ENCODE data around the gene UGGT2.
A peak's percentile ranks its signal among the peaks of the same experiment; 100 is the strongest.
"Not testable (repeated sequence)": the region's sequence is repeated elsewhere in the genome, so short reads cannot be mapped to it uniquely, and the experiment has no call there.

Gene UGGT2

DNA sequence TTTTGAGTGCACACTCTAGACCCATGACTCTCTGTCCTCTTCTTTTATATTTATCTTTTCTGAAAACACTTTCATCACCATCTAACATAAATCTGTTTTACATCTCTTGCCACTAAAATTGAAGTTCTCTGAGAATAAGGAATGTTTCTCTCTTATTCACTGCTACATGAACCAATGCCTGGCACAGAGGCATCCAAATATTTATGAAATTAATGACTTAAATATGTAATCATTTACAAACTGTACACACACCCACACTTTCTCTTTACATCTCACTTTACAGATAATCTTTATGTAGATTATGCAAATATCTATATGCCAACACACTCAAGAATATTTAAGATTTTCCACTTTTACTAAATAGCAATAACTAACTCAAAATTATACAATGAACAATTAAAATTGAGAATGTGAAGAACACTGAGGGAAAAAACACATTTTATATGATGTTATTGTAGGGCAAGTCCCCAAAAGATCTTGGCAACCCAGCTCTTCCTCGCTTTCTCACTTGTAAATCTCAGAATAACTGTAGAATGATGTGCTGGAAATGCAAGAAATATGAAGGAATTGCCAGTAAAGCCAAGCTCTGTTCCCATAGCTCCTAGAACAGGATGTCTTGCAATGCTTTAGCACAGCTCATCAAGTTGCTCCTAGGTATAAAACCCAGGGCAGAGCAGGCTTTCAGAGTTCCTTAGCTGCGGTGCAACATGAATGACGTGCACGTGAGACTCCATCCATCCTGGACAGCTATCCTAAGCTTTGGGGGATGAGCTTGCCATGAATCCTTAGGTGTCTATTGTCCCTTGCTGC, 50.7 kb downstream of the UGGT2 start:
- no peak for FAIRE-seq
- DNase-seq (ENCODE audit: extremely low spot score, insufficient read length, low read depth) = no peak

DNA sequence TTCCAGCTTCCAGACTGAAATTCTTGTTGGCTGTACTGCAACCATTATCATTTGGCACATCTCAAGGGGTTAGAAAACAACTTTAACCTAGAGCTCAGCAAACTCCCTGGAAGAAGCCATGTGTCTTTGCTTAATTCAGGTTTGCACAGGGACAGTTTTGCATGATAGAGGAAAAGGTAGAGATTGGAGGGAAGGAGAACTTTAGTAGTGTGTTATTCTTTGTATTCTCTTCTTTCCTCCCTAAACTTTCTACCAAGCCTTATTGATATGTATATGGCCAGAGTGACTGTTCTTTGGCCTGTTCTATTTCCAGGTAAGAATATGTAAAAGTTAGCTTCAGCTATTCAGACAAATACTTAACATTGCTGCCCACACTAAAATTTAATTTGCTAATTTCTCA, 53.1 kb downstream of the UGGT2 start:
- no peak for DNase-seq (ENCODE audit: extremely low spot score, insufficient read length, low read depth)
- FAIRE-seq = no peak

DNA sequence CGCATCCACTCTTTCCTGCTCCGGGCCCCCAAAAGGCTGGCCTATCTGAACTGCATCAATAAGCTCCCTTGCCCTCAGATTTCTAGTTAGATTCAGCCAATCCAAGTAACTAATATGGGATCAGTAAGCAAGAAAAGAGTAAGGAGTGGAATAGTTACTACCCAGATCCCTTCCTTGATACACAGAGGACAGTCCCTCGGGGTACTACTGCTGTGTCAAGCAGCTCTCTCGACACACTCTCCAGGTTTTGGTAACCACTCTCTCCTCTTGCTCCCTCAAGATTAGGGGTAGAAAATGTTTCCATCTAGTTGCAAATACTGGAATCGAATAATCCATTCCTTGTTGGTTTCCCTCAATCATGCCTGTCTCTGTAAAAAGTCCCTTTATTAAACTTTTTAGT, 65.4 kb downstream of the UGGT2 start:
- DNase-seq (ENCODE audit: extremely low spot score, insufficient read length, low read depth) (no peak), FAIRE-seq (no peak)

DNA sequence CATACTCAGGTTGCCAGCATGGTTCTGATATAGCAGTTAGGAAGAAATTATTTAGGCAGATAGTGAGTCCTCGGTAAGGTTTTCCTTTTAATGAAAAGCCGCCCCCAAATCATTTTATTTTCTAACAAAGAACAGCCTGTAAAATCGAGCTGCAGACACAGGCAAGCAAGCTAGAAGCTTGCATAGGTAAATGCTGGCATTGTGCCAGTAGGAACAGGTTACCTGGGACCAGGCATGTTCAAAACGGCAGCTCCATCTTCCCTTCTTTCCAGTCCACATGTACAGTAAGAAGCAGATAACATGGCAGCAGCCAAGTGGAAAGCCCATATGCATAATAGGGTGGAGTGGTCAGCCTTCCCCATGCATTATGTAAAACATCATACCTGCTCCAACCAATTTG, 71.1 kb downstream of the UGGT2 start:
- DNase-seq (ENCODE audit: extremely low spot score, insufficient read length, low read depth) = no peak
- FAIRE-seq = no peak

DNA sequence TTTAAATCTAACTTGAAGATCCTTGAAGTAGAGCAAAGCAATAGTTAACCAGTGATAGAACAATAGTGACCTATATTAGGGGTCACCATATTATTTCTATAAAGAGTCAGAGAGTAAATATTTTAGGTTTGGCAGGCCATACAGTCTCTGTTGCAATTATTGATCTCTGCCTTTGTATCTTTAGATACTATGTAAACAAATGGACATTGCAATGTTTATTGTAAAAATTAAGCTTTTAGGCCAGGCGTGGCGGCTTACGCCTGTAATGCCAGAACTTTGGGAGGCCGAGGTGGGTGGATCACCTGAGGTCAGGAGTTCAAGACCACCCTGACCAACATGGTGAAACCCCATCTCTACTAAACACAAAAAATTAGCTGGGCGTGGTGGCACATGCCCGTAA, 80.5 kb downstream of the UGGT2 start:
- DNase-seq (ENCODE audit: extremely low spot score, insufficient read length, low read depth); FAIRE-seq: not testable (repeated sequence)

DNA sequence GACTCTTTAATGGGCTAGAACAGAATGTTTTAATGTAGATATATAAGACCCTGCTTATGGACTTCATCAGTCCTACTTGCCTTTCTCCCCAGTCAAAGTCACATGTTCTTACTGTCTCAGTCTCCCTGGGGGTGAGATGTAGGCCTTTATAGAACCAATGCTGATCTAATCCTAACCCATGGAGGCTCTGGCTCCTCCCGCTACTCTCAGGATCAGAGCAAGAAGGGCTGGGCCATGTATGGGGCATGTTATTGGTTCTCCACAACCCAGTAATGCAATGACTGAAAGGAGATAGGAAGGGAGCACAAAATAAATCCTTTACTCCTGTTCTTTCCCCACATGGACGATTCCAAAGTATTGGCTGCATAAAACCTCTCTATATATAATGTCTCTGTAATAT, 82.3 kb downstream of the UGGT2 start:
- FAIRE-seq = no peak

DNA sequence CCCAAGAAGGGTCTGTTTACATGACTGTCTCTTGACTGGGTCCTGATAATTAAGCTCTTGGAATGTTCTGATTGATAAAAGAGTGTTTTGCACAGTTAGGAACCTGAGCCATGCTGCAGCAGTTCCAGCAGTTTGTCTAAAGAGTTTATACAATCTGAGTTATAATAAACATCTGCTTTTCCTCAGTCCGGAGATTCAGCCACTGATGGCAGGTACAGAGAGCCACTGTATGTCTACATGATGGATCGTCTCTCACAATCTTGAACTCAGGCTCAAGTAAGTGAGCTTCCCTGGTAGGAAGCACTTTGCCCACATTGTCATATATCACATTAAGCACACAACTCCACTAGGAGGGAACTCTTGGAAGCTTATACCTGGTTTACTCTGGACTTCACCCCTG, 84.3 kb downstream of the UGGT2 start:
- no peak for DNase-seq (ENCODE audit: extremely low spot score, insufficient read length, low read depth)
- FAIRE-seq = no peak

More for the DNA sequence above, 82.3 kb downstream of the UGGT2 start:
- DNase-seq (ENCODE audit: extremely low spot score, insufficient read length, low read depth) = no peak

DNA sequence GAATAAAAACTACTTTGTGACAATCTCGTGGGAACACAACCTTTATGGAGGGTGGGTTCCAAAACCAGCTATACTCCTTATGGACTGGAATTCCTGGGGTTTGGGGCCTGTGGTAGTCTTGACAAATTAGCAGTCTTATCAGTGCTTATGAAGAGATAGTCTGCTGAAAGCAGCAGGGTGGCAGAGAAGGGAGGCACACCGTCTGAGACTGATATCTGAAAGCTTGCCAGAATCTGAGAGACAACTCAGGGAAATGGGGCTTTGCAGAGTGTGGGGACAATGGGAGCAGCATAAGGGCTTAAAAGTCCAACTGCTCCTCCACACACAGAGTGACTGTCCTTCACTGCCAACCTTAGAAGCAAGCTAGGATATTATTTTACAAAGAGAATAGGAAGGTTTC, 95.9 kb downstream of the UGGT2 start:
- FAIRE-seq = no peak

DNA sequence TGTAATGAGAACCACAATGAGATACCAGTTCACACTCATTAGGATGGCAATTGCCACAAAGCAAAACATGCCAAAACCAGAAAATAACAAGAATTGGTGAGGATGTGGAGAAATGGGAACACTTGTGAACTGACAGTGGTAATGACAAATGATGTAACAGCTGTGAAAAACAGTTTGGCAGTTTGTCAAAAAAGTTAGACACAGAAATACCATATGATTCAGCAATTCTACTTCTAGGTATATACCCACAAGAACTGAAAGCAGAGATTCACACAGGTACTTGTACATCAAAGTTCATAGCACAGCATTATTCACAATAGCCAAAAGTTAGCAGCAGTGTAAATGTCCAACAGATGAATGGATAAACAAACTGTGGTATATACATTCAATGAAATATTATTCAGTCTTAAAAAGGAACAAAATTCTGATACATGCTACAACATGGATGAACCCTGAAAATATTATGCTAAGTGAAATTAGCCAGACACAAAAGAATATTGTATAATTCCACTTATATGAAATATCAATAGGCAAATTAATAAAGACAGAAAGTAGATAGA, 96.5 kb downstream of the UGGT2 start:
- DNase-seq (ENCODE audit: extremely low spot score, insufficient read length, low read depth) (no peak), FAIRE-seq (peak; percentile 21)

More for the DNA sequence above, 95.9 kb downstream of the UGGT2 start:
- no peak for DNase-seq (ENCODE audit: extremely low spot score, insufficient read length, low read depth)

DNA sequence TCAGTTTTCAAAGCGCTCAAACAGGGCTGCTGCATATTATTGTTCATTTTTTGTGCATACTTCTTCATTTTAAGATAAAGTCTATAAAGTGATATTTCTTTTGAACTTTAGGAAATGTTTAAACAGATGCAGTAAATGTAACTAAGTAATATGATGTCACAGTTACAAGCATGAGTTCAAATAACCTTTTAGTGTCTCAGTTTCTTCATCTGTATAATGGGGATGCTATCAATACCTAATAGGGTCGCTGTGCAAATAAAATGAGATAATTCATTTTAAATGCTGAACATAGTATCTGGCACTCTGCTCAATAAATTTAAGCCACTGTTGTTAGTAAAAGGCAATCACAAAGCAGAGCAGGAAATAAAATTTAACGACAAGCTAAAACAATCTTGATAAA, 97.5 kb downstream of the UGGT2 start:
- DNase-seq (ENCODE audit: extremely low spot score, insufficient read length, low read depth) (no peak), FAIRE-seq (no peak)

DNA sequence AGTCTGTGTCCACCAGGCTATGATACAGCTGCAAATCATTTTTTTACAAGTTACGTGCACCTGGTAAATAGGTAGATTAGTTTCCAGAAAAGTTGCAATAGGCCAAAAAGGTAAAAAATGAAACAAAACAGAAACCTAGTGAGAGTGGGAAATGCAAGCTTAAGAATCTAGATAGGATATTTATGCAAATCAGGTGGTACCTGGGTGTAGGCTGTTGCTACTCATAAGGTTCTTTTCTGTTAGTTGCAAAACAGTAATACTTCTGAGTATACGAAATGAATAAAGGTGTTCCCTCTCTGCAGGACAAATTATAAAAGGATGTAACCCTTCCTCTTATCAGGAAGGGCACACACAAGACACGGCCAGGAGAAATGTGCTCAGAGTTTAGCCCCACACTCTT, 97.9 kb downstream of the UGGT2 start:
- DNase-seq (ENCODE audit: extremely low spot score, insufficient read length, low read depth) (no peak), FAIRE-seq (no peak)

DNA sequence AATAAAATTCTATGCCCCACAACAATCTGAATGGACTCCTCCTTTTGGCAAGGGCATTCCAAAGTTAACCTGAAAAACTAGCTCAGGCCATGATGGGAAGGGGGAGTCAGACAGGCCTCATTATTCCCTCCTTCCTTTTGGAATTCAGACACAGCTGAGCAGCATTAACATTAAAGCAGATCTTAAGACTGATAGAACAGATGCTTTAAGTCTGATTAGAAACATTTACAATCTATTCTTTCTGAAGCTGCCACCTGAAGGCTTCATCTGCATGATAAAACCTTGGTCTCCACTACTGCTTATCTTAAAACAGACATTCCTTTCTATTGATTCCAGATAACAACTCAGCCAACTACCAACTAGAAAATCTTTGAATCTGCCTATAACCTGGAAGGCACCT, 98.9 kb downstream of the UGGT2 start:
- no peak for DNase-seq (ENCODE audit: extremely low spot score, insufficient read length, low read depth)
- no peak for FAIRE-seq

DNA sequence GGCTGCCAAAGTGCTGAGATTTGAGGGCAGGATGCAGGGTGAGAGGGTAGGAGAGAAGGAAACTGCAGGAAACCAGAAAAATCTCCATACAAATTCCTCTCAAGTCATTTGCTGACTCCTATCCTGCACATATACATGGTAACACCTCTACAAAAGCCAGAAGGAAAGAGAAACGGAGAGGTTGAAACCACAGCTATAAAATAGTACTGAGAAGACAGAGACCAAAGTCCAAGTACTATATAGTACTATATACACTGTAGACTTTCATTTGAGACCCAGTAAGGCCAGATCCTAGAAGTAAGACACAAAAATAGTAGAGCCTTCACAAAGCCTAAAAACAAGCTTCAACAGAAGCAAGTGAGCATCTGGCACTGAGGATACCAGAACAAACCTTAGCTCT, 103.1 kb downstream of the UGGT2 start:
- no peak for DNase-seq (ENCODE audit: extremely low spot score, insufficient read length, low read depth)
- no peak for FAIRE-seq

DNA sequence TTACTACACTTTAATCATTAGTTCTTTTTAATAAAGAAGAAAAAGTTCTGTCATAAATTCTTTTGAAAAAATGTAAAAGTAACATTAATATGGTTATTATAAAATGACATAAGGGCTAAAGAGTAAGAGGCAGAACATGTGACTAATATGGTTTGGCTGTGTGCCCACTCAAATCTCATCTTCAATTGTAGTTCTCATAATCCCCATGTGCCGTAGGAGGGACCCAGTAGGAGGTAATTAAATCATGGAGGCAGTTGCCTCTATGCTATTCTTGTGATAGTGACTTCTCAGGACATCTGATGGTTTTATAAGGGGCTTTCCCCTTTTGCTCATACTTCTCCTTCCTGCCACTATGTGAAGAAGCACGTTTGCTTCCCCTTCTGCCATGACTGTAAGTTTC, 104.5 kb downstream of the UGGT2 start:
- no peak for FAIRE-seq
- no peak for DNase-seq (ENCODE audit: extremely low spot score, insufficient read length, low read depth)

DNA sequence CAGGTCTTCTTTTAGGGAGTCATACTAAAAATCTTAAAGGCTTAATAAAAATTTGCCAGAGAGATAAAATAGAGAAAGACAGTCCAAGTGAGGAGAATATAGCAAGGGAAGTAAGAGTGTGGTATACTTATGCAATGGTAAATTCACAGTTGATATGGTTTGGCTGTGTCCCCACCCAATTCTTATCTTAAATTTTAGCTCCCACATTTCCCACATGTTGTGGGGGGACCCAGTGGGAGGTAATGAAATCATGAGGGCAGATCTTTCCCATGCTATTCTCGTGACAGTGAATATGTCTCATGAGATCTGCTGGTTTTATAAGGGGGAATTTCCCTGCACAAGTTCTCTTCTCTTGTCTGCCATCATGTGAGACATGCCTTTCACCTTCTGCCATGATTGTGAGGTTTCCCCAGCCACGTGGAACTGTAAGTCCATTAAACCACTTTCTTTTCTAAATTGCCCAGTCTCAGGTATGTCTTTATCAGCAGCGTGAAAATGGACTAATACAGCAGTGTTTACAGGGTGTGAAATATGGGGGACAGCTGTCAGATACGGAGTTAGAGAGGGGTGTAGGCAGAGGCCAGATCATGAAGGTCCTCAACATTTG, 115.4 kb downstream of the UGGT2 start:
- DNase-seq (ENCODE audit: extremely low spot score, insufficient read length, low read depth) (no peak), FAIRE-seq (no peak)

DNA sequence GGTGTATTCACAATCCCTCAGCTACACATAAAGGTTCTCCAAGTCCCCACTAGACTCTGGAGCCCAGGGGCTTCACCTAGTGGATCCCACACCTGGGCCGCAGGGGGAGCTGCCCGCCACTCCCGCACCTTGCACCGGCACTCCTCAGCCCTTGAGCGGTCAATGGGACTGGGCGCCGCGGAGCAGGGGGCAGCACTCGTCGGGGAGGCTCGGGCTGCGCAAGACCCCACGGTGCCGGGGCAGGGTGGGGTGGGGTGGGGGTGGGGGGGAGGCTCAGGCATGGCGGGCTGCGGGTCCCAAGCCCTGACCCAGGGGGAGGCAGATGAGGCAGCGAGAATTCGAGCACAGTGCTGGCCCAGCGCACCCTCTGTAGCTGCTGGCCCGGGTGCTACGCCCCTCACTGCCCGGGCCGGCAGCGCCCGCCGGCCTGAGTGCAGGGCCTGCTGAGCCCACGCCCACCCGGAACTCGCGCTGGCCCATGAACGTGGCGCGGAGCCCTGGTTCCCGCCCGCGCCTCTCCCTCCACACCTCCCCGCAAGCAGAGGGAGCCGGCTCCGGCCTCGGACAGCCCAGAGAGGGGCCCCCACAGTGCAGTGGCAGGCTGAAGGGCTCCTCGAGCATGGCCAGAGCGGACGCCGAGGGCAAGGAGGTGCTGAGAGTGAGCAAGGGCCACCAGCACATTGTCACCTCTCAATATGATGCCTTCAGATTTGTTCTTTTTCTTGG, 121.7 kb downstream of the UGGT2 start:
- FAIRE-seq = no peak
- no peak for DNase-seq (ENCODE audit: extremely low spot score, insufficient read length, low read depth)

DNA sequence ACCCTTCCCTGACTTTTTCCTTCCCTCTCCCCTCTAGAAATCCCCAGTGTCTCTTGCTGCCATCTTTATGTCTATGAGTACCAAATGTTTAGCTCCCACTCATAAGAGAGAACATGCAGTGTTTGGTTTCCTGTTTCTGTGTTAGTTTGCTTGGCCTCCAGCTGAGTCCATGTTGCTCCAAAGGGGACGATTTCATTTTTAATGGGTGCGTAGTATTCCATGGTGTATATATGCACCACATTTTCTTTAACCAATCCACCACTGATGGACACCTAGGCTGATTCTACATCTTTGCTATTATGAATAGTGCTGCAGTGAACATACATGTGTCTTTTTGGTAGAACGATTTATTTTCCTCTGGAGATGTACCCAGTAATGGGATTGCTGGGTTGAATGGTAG, 123.8 kb downstream of the UGGT2 start:
- DNase-seq (ENCODE audit: extremely low spot score, insufficient read length, low read depth) (no peak), FAIRE-seq (no peak)

DNA sequence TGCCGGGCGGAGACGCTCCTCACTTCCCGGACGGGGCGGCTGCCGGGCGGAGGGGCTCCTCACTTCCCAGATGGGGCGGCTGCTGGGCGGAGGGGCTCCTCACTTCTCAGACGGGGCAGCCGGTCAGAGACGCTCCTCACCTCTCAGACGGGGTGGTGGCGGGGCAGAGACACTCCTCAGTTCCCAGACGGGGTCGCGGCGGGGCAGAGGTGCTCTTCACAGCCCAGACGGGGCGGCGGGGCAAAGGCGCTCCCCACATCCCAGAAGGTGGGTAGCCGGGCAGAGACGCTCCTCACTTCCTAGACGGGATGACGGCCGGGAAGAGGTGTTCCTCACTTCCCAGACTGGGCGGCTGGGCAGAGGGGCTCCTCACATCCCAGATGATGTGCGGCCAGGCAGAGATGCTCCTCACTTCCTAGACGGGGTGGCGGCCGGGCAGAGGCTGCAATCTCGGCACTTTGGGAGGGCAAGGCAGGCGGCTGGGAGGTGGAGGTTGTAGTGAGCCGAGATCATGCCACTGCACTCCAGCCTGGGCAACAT, 124.8 kb downstream of the UGGT2 start:
- not testable (repeated sequence) for FAIRE-seq

DNA sequence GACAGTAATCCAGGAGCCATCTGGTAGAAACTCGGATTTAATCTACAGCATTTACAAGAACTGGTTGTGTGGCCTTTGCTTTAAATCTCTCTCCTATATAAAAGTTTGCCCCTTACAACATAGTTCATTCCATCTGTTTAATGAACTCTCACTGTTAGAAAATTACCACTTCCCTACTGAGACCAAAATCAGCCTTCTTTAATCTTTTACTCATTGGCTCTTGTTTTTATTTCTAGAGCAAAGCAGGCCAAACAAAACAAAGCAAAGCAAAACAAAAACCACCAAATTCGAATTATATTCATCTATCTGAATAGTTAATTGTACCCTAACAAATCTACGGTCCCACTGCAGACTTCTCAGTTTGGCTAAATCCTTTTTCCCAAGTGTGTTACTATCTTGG, 127.0 kb downstream of the UGGT2 start:
- DNase-seq (ENCODE audit: extremely low spot score, insufficient read length, low read depth) = no peak
- no peak for FAIRE-seq

More for the DNA sequence above, 124.8 kb downstream of the UGGT2 start:
- DNase-seq (ENCODE audit: extremely low spot score, insufficient read length, low read depth) = not testable (repeated sequence)

DNA sequence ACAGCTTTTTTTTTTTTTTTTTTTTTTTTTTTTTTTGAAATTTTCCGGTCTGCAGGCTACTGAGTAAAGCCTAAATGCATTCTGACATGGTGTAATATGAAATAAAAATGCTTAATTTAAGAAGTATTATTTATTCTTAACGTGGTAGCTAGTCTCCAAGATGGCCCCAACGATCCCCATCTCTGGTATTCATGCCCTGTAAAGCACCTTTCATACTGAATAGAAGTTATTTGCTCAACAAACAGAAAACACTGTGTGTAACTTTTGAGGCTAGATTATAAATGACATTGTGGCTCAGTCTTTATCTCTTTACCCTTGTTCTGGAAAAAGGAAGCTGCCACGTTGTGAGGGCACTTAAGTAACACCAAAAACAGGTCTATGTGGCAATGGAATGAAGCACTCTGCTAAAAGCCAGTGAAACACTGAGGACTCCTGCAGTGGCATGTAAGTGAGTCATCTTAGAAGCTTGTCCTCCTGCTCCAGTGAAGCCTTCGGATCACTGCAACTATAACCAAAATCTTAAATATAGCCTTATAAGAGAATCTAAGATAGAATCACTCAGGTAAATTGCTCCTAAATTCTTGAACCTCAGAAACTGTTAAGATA, 128.7 kb downstream of the UGGT2 start:
- FAIRE-seq (no peak), DNase-seq (ENCODE audit: extremely low spot score, insufficient read length, low read depth) (no peak)
